HG03442 (cell line): ENCODE data around the gene CFAP61.
A peak's percentile ranks its signal among the peaks of the same experiment; 100 is the strongest.

ENCODE experiments used
- ATAC-seq: cut with Tn5 transposase; IDR thresholded peaks from one replicate; pipeline ENCODE4 v1.9.1; 2021; ENCODE audit warnings: mild to moderate bottlenecking, moderate library complexity; ENCODE audit not compliant: unreplicated experiment

CFAP61 gene

DNA sequence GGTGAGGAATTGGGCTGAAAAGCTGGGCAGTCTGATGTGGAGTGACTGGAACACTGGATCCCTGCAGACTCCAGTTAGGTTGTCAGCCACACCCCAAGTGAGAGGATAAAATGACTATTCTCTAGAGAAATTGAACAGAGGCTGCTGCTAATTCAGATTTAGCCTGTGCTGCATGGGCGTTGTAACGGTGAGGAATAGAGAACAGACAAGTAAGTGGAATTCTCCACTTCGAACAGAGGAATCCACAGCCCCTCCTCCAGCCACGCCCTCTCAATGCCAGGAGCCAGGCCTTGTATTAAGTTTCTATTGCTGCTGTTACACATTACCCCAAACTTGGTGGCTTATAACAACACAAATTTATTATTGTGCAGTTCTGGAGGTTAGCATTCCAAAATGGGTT is 109.3 kb downstream of the CFAP61 start:
- ATAC-seq, result no peak

DNA sequence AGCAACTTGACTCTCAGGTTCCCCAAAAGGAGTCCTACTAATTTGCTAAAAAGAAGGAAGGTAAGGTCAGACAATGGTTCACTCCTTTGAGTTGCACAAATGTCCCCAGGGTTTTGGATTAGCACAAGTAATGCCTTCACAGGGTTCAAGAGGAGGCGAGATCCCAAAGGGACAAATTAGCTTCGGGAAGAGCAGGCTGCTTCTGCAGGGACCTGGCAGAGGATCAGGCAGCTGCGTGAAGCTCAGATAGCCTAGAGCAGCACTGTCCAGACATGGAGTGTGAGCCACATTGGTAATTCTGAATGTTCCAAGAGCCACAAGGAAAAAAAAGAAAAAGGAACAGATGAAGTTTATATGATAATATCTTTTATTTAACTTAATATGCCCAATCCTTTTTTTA is 115.4 kb downstream of the CFAP61 start:
- ATAC-seq, result no peak

DNA sequence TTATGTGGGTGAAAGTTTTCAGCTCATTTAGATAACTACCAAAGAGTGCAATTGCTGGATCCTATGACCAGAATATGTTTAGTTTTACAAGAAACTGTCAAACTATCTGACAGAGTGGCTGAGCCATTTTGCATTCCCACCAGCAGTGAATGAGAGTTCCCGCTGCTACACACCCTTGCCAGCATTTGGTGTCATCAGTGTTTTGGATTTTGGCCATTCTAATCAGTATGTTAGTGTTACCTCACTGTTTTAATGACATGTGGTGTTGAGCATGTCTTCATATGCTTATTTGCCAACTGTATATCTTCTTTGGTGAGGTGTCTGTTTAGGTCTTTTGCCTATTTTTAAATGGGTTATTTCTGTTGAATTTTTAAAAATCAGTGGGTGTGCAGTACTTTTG is 120.9 kb downstream of the CFAP61 start:
- ATAC-seq, result no peak

- no peak for ATAC-seq
Observed at GRCh38 chr20:20174089-20174835, 121.9 kb downstream of the CFAP61 start.

GRCh38 chr20:20181322-20181721 is 129.0 kb downstream of the CFAP61 start:
- ATAC-seq, result no peak

DNA sequence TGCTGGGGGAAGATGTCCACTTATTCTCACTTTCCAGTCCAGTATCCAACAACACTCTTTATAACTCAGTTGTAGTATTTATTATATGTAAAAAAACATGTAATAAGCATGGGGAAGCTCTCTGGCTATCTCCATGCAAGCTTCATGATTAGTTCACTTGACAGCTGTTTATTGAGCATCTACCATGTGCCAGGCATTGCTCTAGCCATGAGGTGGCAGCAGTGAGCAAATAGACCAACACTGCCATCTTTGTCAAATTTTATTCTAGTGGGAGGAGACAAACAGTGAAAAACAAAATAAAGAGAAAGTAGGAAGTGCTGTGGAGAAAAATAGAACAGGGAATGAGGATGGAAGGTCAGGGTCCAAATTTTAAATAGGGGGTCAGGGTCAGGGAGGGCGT is 131.8 kb downstream of the CFAP61 start:
- ATAC-seq, result no peak

DNA sequence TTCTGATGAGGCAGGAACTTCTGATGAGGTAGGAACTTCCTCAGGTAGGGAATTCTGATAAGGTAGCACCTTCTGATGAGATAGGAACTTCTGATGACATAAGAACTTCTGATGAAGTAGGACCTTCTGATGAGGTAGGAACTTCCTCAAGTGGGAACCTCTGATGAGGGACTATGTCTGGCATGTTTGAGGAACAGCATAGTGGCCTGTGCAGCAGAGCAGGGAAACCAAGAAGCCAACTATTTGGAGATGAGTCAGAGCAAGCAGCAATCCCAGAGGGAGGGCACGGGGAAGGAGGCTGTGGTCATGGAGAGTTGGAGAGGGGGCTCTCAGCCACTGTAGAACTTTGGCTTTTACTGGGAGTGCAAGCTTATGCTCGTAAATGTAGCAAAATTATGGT is 132.4 kb downstream of the CFAP61 start:
- no peak for ATAC-seq

DNA sequence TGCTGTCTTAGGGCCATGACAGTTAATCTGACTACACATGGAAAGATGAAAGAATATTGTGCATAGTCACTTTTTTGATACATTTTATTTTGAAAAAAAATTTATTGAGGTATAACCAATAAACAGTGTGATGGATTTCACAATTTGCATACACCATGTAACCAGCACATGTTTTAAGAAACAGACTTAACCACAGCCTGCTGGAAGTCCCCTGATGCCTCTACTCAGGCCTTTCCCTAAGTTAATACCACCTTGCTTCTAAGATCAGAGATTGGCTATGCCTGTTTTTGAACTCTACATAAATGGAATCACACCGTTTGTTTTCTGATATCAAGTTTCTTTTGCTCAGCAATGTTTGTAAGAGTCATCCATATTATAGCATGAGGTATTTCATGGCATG is 136.3 kb downstream of the CFAP61 start:
- ATAC-seq, result peak; percentile 70

- no peak for ATAC-seq
Observed at GRCh38 chr20:20192366-20192765, 140.0 kb downstream of the CFAP61 start.

GRCh38 chr20:20195021-20195705 is 142.8 kb downstream of the CFAP61 start:
- ATAC-seq, result no peak

GRCh38 chr20:20196610-20197009 is 144.3 kb downstream of the CFAP61 start:
- ATAC-seq, result no peak

DNA sequence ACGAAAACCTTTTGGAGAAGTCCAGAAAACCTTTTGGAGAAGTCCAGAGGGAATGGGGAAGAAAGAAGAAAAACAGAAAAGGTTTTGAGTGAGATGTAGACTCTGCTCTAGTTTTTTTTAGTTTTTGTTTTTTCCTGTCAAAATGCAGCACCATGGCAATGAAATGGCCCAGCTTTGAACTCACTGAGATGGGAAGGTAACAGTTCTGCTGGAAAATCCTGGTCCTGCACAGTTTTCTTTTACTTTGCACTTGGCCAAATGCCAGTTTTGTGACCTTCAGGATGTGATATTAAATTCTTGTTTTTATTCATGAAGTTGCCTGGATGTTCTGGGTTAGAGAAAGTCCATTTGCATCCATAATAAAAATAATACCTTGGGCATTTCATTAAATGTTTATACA is 145.7 kb downstream of the CFAP61 start:
- no peak for ATAC-seq

DNA sequence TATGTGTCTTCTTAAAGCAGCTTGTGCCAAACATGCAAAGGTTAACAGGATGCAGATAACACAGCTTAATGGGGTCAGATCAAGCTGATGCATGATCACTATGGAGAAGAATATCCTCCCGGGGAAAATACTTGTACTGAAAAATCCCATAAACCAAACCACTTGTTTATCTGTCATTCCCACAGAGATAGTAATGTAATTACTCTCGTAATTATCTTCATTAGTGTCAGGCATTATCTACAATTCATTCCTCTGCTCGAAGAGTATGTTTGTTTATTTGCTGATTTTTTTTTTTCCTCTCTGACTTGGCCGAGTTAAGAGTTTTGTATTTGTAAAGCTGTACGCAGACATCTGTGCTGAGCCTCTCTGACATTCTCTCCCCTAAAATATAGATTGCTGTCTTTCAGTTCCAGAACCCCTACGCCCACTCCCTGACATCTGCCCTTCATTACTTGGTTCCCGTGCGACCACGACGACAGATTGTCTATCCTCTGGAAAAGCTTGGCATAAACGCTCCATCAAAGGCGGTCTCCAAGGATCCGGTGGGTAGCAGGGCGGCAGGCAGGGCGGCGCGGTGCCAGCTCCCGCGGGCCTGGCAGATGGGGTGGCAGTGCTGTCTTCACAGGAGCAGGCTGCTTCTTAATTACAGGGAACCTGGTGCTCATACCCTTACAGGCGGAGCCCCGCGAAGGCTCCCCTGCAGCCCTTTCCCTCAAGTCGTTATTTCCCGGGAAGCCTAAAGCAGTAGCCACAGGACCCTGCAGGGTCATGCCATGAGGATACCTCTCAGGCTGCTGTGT is 147.2 kb downstream of the CFAP61 start:
- no peak for ATAC-seq

DNA sequence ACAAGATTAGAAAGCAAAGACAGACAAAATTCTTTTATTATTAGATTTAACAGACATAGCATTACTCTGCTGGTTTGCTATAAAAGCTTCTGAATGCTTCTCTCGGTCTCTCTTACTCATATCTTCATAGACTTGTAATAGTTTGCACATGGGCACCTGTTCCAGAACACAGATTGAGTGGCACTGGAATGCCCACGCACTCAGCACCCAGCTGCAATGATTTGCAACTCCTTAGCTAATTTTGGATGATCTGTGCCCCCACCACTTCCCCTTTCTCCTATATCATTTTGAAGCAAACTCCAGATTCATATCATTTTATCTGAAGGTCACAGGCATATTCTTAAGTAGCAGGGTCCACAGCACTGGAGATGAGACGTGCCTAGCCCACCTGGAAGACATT is 148.8 kb downstream of the CFAP61 start:
- ATAC-seq, result no peak

GRCh38 chr20:20201639-20202038 is 149.3 kb downstream of the CFAP61 start:
- ATAC-seq, result no peak

- ATAC-seq, result no peak
Observed at GRCh38 chr20:20202768-20203167, 150.4 kb downstream of the CFAP61 start.

- ATAC-seq, result no peak
Observed at GRCh38 chr20:20203784-20204183, 151.5 kb downstream of the CFAP61 start.

- no peak for ATAC-seq
Observed at GRCh38 chr20:20204256-20204655, 151.9 kb downstream of the CFAP61 start.

GRCh38 chr20:20205141-20205861 is 153.0 kb downstream of the CFAP61 start:
- ATAC-seq, result no peak

DNA sequence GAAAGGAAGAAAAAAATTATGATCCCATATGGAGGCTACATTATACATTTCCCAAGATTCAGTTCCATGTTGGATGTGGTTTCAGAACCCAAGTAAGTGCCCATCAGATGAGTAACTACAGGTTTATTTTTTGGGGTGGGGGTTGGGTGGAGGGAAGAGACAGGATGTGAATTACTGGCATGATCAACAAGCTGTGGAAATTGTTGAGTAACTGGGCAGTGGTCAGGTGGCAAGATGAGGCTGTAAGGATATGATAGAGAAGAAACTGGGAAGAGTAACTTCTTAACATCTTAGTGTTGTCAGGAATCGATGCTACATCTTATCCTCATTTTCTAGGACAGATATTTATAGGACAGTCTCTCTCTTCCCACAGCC is 153.5 kb downstream of the CFAP61 start:
- no peak for ATAC-seq

DNA sequence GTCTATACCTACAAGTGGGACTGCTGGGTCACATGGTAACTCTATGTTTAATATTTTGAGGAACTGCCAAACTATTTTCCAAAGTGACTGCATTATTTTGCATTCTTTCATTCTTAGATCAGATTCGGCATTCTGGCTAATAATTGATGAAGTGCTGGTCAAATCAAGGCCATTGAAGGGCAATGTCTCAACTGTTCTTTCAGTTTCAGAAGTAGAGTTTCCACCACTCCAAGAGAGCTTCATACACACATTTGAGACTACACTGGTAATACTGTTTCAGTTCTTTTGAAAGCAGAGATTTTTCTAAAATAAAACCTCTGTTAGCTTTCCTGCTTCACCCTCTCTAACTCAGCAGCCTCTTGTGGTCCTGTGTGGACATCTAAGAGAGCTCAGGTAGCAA is 154.5 kb downstream of the CFAP61 start:
- peak; percentile 55 for ATAC-seq
